K562 (cell line): ENCODE data around the gene COMP. TPM values are rescaled to one million over a fixed set of nuclear protein-coding genes. Genes with fewer than 3 reads are reported as not detected.

Experiments
- ATAC-seq: fragments of 200-7000 bp; cut with Tn5 transposase; 3 replicates; pipeline ENCODE4 v1.9.1; 2020; ENCODE audit warnings: moderate library complexity
- BruUV-seq: library from RNA; stranded (reverse); fragments of 400-500 nt; replicated peaks from 2 replicates; lab custom pipeline; 2021; lab: Mats Ljungman, UMichigan
- CTCF ChIA-PET: fragments of 300-600 bp; formaldehyde crosslinking; extraction: SDS; loops from one replicate; lab custom pipeline; 2021; ENCODE audit warnings: low intra/inter-chr PET ratio; lab: Yijun Ruan, JAX
- POLR2A ChIA-PET: fragments of 300-600, 350-650 bp; sonication (Branson Sonifier 250); formaldehyde crosslinking; extraction: SDS; loops from one replicate; lab custom pipeline; 2021; ENCODE audit warnings: antibody characterized with exemption, inconsistent platforms; lab: Yijun Ruan, JAX
- DNase-seq, 4 experiments: peaks; one replicate each; pipeline versions ENCODE4 v3.0.0 to v3.0.0-alpha.2; 2011 to 2018; ENCODE audit warnings: low spot score in 3 of 4, mixed read lengths in 3 of 4; ENCODE audit errors: extremely low read depth in 1 of 4
- FAIRE-seq: peaks from 2 replicates; lab custom pipeline; 2011; peaks lifted over from hg19 to GRCh38; lab: Jason Lieb, UNC
- H2AFZ ChIP-seq: 2 replicates; pipeline ENCODE4 v1.6.0; 2011; ENCODE audit warnings: low read depth, low read length, control low read depth, inconsistent platforms
- H3K27ac ChIP-seq: fragments of 200-600 bp; 3 replicates; pipeline ENCODE4 v1.8.0; 2011; ENCODE audit warnings: low read depth, mild to moderate bottlenecking, control low read depth, inconsistent platforms, low read length, moderate library complexity, mixed read lengths; ENCODE audit errors: extremely low read depth
- H3K27me3 ChIP-seq, 2 experiments: fragments of 300-600 bp in 1 of 2; 2 replicates in 1 of 2; 3 replicates in 1 of 2; pipeline versions ENCODE4 v1.6.0 to v1.8.0; 2011; ENCODE audit warnings: inconsistent platforms in 2 of 2, low read length in 2 of 2, mild to moderate bottlenecking in 1 of 2, mixed read lengths in 1 of 2, moderate library complexity in 1 of 2; ENCODE audit not compliant: control insufficient read depth in 2 of 2, insufficient read depth in 2 of 2
- H3K36me3 ChIP-seq: fragments of 300-600 bp; 3 replicates; pipeline ENCODE4 v1.8.0; 2011; ENCODE audit warnings: mild to moderate bottlenecking, low read length, inconsistent platforms; ENCODE audit not compliant: control insufficient read depth, insufficient read depth
- H3K4me1 ChIP-seq, 2 experiments: fragments of 200-600 bp in 1 of 2; replicated peaks in 1 of 2; 2 replicates in 1 of 2; 3 replicates in 1 of 2; pipeline versions ENCODE4 v1.5.1 to v1.8.0; 2011; ENCODE audit warnings: inconsistent platforms in 2 of 2, low read length in 2 of 2, mild to moderate bottlenecking in 1 of 2, mixed read lengths in 1 of 2, moderate library complexity in 1 of 2; ENCODE audit not compliant: control insufficient read depth in 2 of 2, insufficient read depth in 2 of 2
- H3K4me2 ChIP-seq: 2 replicates; pipeline ENCODE4 v1.6.1; 2011; ENCODE audit warnings: low read length, control low read depth, inconsistent platforms, mixed read lengths; ENCODE audit not compliant: insufficient read depth
- H3K4me3 ChIP-seq: fragments of 200-600 bp; sonication (generic), shearing (Covaris generic); 2 replicates; pipeline ENCODE4 v1.5.1; 2016; ENCODE audit warnings: control low read depth, inconsistent platforms
- H3K79me2 ChIP-seq: fragments of 200-600 bp; 3 replicates; pipeline ENCODE4 v1.8.0; 2011; ENCODE audit warnings: low read length, inconsistent platforms; ENCODE audit not compliant: control insufficient read depth, insufficient read depth
- H3K9ac ChIP-seq, 2 experiments: 2 replicates each; pipeline versions ENCODE4 v1.6.0 to v1.6.1; 2011; ENCODE audit warnings: low read depth in 2 of 2, low read length in 2 of 2, control low read depth in 1 of 2, inconsistent platforms in 1 of 2, mild to moderate bottlenecking in 1 of 2, mixed read lengths in 1 of 2; ENCODE audit not compliant: insufficient read depth in 1 of 2
- H3K9me1 ChIP-seq: one replicate; pipeline ENCODE4 v1.6.0; 2011; ENCODE audit warnings: inconsistent platforms, mild to moderate bottlenecking, low read length, moderate library complexity; ENCODE audit not compliant: control insufficient read depth, insufficient read depth
- H3K9me3 ChIP-seq: replicated peaks from 2 replicates; pipeline ENCODE4 v1.5.1; 2011; ENCODE audit warnings: low read depth, low read length, inconsistent platforms; ENCODE audit not compliant: control insufficient read depth, insufficient read depth
- H4K20me1 ChIP-seq: replicated peaks from 2 replicates; pipeline ENCODE4 v1.6.1; 2011; ENCODE audit warnings: low read length, inconsistent platforms, mixed read lengths; ENCODE audit not compliant: control insufficient read depth, insufficient read depth
- BCOR ChIP-seq: fragments of 450-650 bp; IDR thresholded peaks from 2 replicates; pipeline ENCODE4 v1.6.1; 2016
- CHD4 ChIP-seq: fragments of 200-600 bp; sonication (generic); IDR thresholded peaks from 3 replicates; pipeline ENCODE4 v1.6.1; 2012; ENCODE audit warnings: low read depth, mild to moderate bottlenecking, mixed read lengths, low read length, inconsistent platforms; ENCODE audit not compliant: insufficient read depth, insufficient replicate concordance, poor library complexity, severe bottlenecking
- ILF3 ChIP-seq: fragments of 450-650 bp; IDR thresholded peaks from 2 replicates; pipeline ENCODE4 v1.6.1; 2018; ENCODE audit warnings: antibody characterized with exemption, mild to moderate bottlenecking, moderate library complexity, borderline replicate concordance
- KDM1A ChIP-seq, 2 experiments: fragments of 450-650 bp; IDR thresholded peaks; 2 replicates each; pipeline ENCODE4 v1.6.1; 2016; ENCODE audit warnings: mild to moderate bottlenecking in 2 of 2
- NR4A1 ChIP-seq, 2 experiments: fragments of 250-450 bp in 1 of 2; fragments of 450-650 bp in 1 of 2; sonication (Bioruptor Pico) in 1 of 2; IDR thresholded peaks; 2 replicates each; pipeline versions ENCODE4 v1.4.0 to v1.6.1; 2016 to 2020; ENCODE audit warnings: mild to moderate bottlenecking in 2 of 2, missing compliant biosample characterization in 1 of 2, missing genetic modification characterization in 1 of 2, moderate library complexity in 1 of 2
- RBM25 ChIP-seq: fragments of 200-400 bp; formaldehyde crosslinking; IDR thresholded peaks from 2 replicates; pipeline ENCODE4 v1.6.1; 2018; ENCODE audit warnings: low read length, low read depth, moderate library complexity; ENCODE audit not compliant: severe bottlenecking
- U2AF1 ChIP-seq: fragments of 200-400 bp; formaldehyde crosslinking; optimal IDR thresholded peaks from 2 replicates; pipeline ENCODE3; 2017; ENCODE audit warnings: mild to moderate bottlenecking, low read depth, low read length, moderate library complexity
- ZBED1 ChIP-seq: IDR thresholded peaks from 2 replicates; pipeline ENCODE4 v1.6.1; 2014
- ZFP36 ChIP-seq: fragments of 150-350 bp; IDR thresholded peaks from 2 replicates; pipeline ENCODE4 v1.6.1; 2018; ENCODE audit warnings: low read length, low read depth; ENCODE audit not compliant: partially characterized antibody
- ZKSCAN8 ChIP-seq: fragments of 200-800 bp; sonication (Bioruptor generic); IDR thresholded peaks from 2 replicates; pipeline ENCODE4 v1.6.1; 2016; ENCODE audit warnings: missing genetic modification characterization, missing compliant biosample characterization
- ZNF263 ChIP-seq: sonication (generic); formaldehyde crosslinking; IDR thresholded peaks from 2 replicates; pipeline ENCODE4 v1.8.0; 2022; ENCODE audit warnings: mild to moderate bottlenecking, missing genetic modification reagents, borderline replicate concordance
- ZNF316 ChIP-seq: fragments of 450-650 bp; IDR thresholded peaks from 2 replicates; pipeline ENCODE4 v1.6.1; 2016
- WGBS: fragments of 100-300 bp; shearing (Covaris generic); methylation state at CpG from one replicate; pipeline ENCODE4 v1.1.6; 2016; ENCODE audit warnings: low coverage, mixed read lengths; ENCODE audit not compliant: insufficient coverage; ENCODE audit errors: missing lambda C conversion rate; 5-methylcytosine and 5-hydroxymethylcytosine counted together
- in situ Hi-C: fragments of 300-500 bp; cut with MboI; formaldehyde crosslinking; loops from 4 replicates; pipeline ENCODE4 v1.15.0; 2018; ENCODE audit warnings: inconsistent platforms, mixed read lengths
- intact Hi-C: fragments of 100-400 bp; cut with micrococcal nuclease; formaldehyde crosslinking; loops from 2 replicates; pipeline ENCODE4 v1.14.2; 2022
- polyA plus RNA-seq, 8 experiments: library from polyadenylated mRNA; depleted of rRNA in 4 of 8; stranded (reverse) in 5 of 8; unstranded in 3 of 8; fragments of >200 nt; fragmentation: Nextera tagmentation in 2 of 8; fragmentation: Illumina TruSeq in 1 of 8; extraction: Ambion mirVana in 2 of 8; extraction: Trizol in 1 of 8; gene quantifications; 2 replicates each; pipeline versions ENCODE4 v1.2.1 to v1.2.3, GENCODE V29; 2011 to 2014; ENCODE audit warnings: inconsistent platforms in 1 of 8, missing spikeins in 1 of 8
- total RNA-seq, 7 experiments: library from RNA; depleted of rRNA in 6 of 7; stranded (reverse); fragments of >200 nt in 6 of 7; fragmentation: Illumina TruSeq in 2 of 7; extraction: Trizol in 2 of 7; gene quantifications; 2 replicates each; pipeline versions ENCODE4 v1.2.1 to v1.2.3, GENCODE V29; 2011 to 2021; ENCODE audit warnings: low replicate concordance in 1 of 7

The COMP gene
- total and polyA plus RNA-seq, 9 of the 15 experiments (the other 6 are each of a cell fraction or from before 2014, with no cell fraction given): 0.07 TPM; not detected in 8

- no TSS peak for BruUV-seq
- Histone ChIP-seq H3K4me1 (peaks cover 9 to 22% of the 10 kb centered on the region in 2 experiments), H4K20me1 (peaks cover 30% of the 10 kb centered on the region), H3K27me3 (no peaks in the 10 kb centered on the region), H2AFZ (no peak overlapping the region), H3K27ac (no peak overlapping the region), H3K9me1 (peaks cover under 1% of the 10 kb centered on the region), H3K9me3 (peaks cover 2% of the 10 kb centered on the region; the same call in 1 of the 2 replicates), H3K9ac (no peak overlapping the region), H3K79me2 (peaks cover 40% of the 10 kb centered on the region), H3K4me3 (no peak overlapping the region), H3K36me3 (peaks cover 20% of the 10 kb centered on the region), H3K4me2 (no peak overlapping the region)
- in situ Hi-C loops: no loop called here
- no peak for ATAC-seq
- no peak for TF ChIP-seq U2AF1
- no peak for TF ChIP-seq ZNF316
- TF ChIP-seq CHD4: no peak
- TF ChIP-seq KDM1A (IDR thresholded peaks at IDR 0.05): peak in 1 of 2 experiments; percentile 22; a peak in 1 of 4 replicates
- TF ChIP-seq ILF3: no peak
- TF ChIP-seq ZNF263 (CRISPR knock-in tag): no peak
- no peak for TF ChIP-seq ZKSCAN8 (CRISPR knock-in tag)
- TF ChIP-seq NR4A1 (CRISPR knock-in tag; IDR thresholded peaks at IDR 0.05): no peak
- no peak for TF ChIP-seq NR4A1 (tag; IDR thresholded peaks at IDR 0.05)
- TF ChIP-seq BCOR: peak; percentile 77
- TF ChIP-seq ZFP36: peak; percentile 45
- peak; percentile 73 for TF ChIP-seq RBM25
- TF ChIP-seq ZBED1: no peak
- CTCF ChIA-PET: no interaction called here
- 65% methylated on average over 2 of the region's 2 CpGs for WGBS
- intact Hi-C loops: loop anchor here (5.0 kb wide), 1 partner anchor 193 kb away; the partner anchor contains the start of gene KLHL26
- FAIRE-seq: no peak
- no peak for DNase-seq
- POLR2A ChIA-PET: interaction anchor here (3.5 kb wide), 1 partner anchor 11 kb away, joined by 34 read pairs; no protein-coding TSS in a partner anchor
These were observed 39.4 kb upstream of the COMP start for GRCh38 chr19:18830488-18830887.
